WTC11 (cell line): ENCODE results near the gene NRP2. TPM values are rescaled to one million over a fixed set of nuclear protein-coding genes. Genes with fewer than 3 reads are reported as not detected.

Source experiments
- ATAC-seq: fragments of 200-7000 bp; cut with Tn5 transposase; 2 replicates; pipeline ENCODE4 v1.10.0; 2021; ENCODE audit warnings: mild to moderate bottlenecking, moderate library complexity
- CTCF ChIA-PET: fragments of 300-600 bp; sonication (Branson Sonifier 250); formaldehyde crosslinking; loops from one replicate; lab custom pipeline; 2021; ENCODE audit warnings: antibody characterized with exemption; lab: Charles Lee
- POLR2A ChIA-PET: fragments of 350-600 bp; sonication (Branson Sonifier 250); formaldehyde crosslinking; loops from one replicate; lab custom pipeline; 2021; ENCODE audit warnings: antibody characterized with exemption; lab: Charles Lee
- DNase-seq: peaks from one replicate; pipeline ENCODE4 v3.0.0; 2021; ENCODE audit warnings: low spot score
- H3K27ac Mint-ChIP-seq: 2 replicates; pipeline ENCODE4 v1.8.0; 2021; ENCODE audit warnings: mixed read lengths
- H3K27me3 Mint-ChIP-seq: 2 replicates; pipeline ENCODE4 v1.8.0; 2021; ENCODE audit warnings: low read depth, mild to moderate bottlenecking, moderate library complexity, mixed read lengths
- H3K36me3 Mint-ChIP-seq: 2 replicates; pipeline ENCODE4 v1.8.0; 2021; ENCODE audit warnings: mixed read lengths
- H3K4me1 Mint-ChIP-seq: 2 replicates; pipeline ENCODE4 v1.8.0; 2022; ENCODE audit warnings: mixed read lengths
- H3K4me3 Mint-ChIP-seq: 2 replicates; pipeline ENCODE4 v1.8.0; 2021; ENCODE audit warnings: mild to moderate bottlenecking, moderate library complexity, mixed read lengths
- H3K9me3 Mint-ChIP-seq: 2 replicates; pipeline ENCODE4 v1.8.0; 2021; ENCODE audit warnings: mixed read lengths
- AFF4 ChIP-seq: sonication (generic); formaldehyde crosslinking; IDR thresholded peaks from 2 replicates; pipeline ENCODE4 v1.8.1; 2023; ENCODE audit warnings: mild to moderate bottlenecking, missing genetic modification reagents, borderline replicate concordance
- E2F1 ChIP-seq: sonication (generic); formaldehyde crosslinking; IDR thresholded peaks from 2 replicates; pipeline ENCODE4 v1.8.0; 2022; ENCODE audit warnings: mild to moderate bottlenecking, missing genetic modification reagents
- FOXP4 ChIP-seq: sonication (generic); formaldehyde crosslinking; IDR thresholded peaks from 2 replicates; pipeline ENCODE4 v1.8.0; 2022; ENCODE audit warnings: mild to moderate bottlenecking, missing genetic modification reagents
- GTF2I ChIP-seq: fragments of 250-450 bp; sonication (Bioruptor Pico); conservative IDR thresholded peaks from 2 replicates; pipeline ENCODE4 v1.4.0; 2021; ENCODE audit warnings: mild to moderate bottlenecking
- HMGA2 ChIP-seq: fragments of 250-450 bp; sonication (Bioruptor Pico); IDR thresholded peaks from 2 replicates; pipeline ENCODE4 v1.4.0; 2021; ENCODE audit warnings: mild to moderate bottlenecking, moderate library complexity
- IRF2 ChIP-seq: sonication (generic); formaldehyde crosslinking; IDR thresholded peaks from 2 replicates; pipeline ENCODE4 v1.8.0; 2022; ENCODE audit warnings: low read depth, missing genetic modification reagents, borderline replicate concordance
- NFE2L1 ChIP-seq: sonication (generic); formaldehyde crosslinking; IDR thresholded peaks from 2 replicates; pipeline ENCODE4 v1.8.1; 2023; ENCODE audit warnings: missing genetic modification reagents
- OVOL2 ChIP-seq: fragments of 250-450 bp; sonication (Bioruptor Pico); IDR thresholded peaks from 2 replicates; pipeline ENCODE4 v1.9.0; 2021; ENCODE audit warnings: mild to moderate bottlenecking, borderline replicate concordance
- PRRX2 ChIP-seq: fragments of 250-450 bp; sonication (Bioruptor Pico); IDR thresholded peaks from 2 replicates; pipeline ENCODE4 v1.8.0; 2021; ENCODE audit warnings: mild to moderate bottlenecking
- RELA ChIP-seq: sonication (generic); formaldehyde crosslinking; IDR thresholded peaks from 2 replicates; pipeline ENCODE4 v1.8.1; 2022; ENCODE audit warnings: missing genetic modification reagents, mild to moderate bottlenecking, borderline replicate concordance
- SMAD4 ChIP-seq: sonication (generic); formaldehyde crosslinking; IDR thresholded peaks from 2 replicates; pipeline ENCODE4 v1.8.0; 2022; ENCODE audit warnings: mild to moderate bottlenecking, missing genetic modification reagents
- ZMAT4 ChIP-seq: fragments of 250-450 bp; sonication (Bioruptor Pico); IDR thresholded peaks from 2 replicates; pipeline ENCODE4 v1.9.0; 2021; ENCODE audit warnings: mild to moderate bottlenecking
- ZNF232 ChIP-seq: sonication (generic); formaldehyde crosslinking; IDR thresholded peaks from 2 replicates; pipeline ENCODE4 v1.8.0; 2022; ENCODE audit warnings: mild to moderate bottlenecking, missing genetic modification reagents
- ZNF423 ChIP-seq: fragments of 250-450 bp; sonication (Bioruptor Pico); IDR thresholded peaks from 2 replicates; pipeline ENCODE4 v2.1.2; 2022; ENCODE audit warnings: mild to moderate bottlenecking, moderate library complexity
- ZNF671 ChIP-seq: fragments of 250-450 bp; sonication (Bioruptor Pico); IDR thresholded peaks from 2 replicates; pipeline ENCODE4 v1.8.0; 2021; ENCODE audit warnings: mild to moderate bottlenecking
- total RNA-seq: library from RNA; stranded (reverse); gene quantifications from 3 replicates; pipeline ENCODE4 v1.2.3, GENCODE V29; 2021

NRP2 gene
- total RNA-seq, 1 experiment from 2014 or later: 41.0 TPM

- TF ChIP-seq FOXP4 (CRISPR knock-in tag) (no peak), GTF2I (CRISPR knock-in tag) (no peak), AFF4 (CRISPR knock-in tag) (0 out of 2 replicates have a peak, but pooled peaks have one; percentile 67), PRRX2 (CRISPR knock-in tag) (0 out of 2 replicates have a peak, but pooled peaks have one; percentile 14), ZNF671 (CRISPR knock-in tag) (no peak), ZNF232 (CRISPR knock-in tag) (no peak)
- H3K27ac Mint-ChIP-seq: peak overlapping the region; percentile 83
- ChIA-PET CTCF (interaction anchor here (0.6 to 1.1 kb wide), 3 partner anchors 10 to 481 kb away, joined by 3 to 5 read pairs (median 4); no protein-coding TSS in a partner anchor), POLR2A (no interaction called here)
- peak; percentile 15 for DNase-seq
- peaks cover 8% of the 10 kb centered on the region for H3K9me3 Mint-ChIP-seq
- ATAC-seq: peak; percentile 95
- no peak overlapping the region for H3K4me3 Mint-ChIP-seq
- H3K4me1 Mint-ChIP-seq: peaks cover 38% of the 10 kb centered on the region
- peaks cover 3% of the 10 kb centered on the region for H3K27me3 Mint-ChIP-seq
- H3K36me3 Mint-ChIP-seq: no peaks in the 10 kb centered on the region
These were observed 31.9 kb upstream of the NRP2 start for GRCh38 chr2:205650450-205650849.

GRCh38 chr2:205650931-205651330, 31.4 kb upstream of the NRP2 start:
- CTCF ChIA-PET: interaction anchor here (1.0 to 1.1 kb wide), 2 partner anchors 8 to 25 kb away, joined by 5 to 7 read pairs; no protein-coding TSS in a partner anchor
- no peak for ATAC-seq
- no peaks in the 10 kb centered on the region for H3K36me3 Mint-ChIP-seq
- H3K9me3 Mint-ChIP-seq: peaks cover 8% of the 10 kb centered on the region
- POLR2A ChIA-PET: no interaction called here
- peaks cover 37% of the 10 kb centered on the region for H3K4me1 Mint-ChIP-seq
- no peak for TF ChIP-seq IRF2 (CRISPR knock-in tag)
- TF ChIP-seq OVOL2 (CRISPR knock-in tag): no peak
- TF ChIP-seq, all 79 proteins: peak for 0
- DNase-seq: no peak
- Mint-ChIP-seq H3K4me3 (no peak overlapping the region), H3K27me3 (peaks cover 3% of the 10 kb centered on the region), H3K27ac (no peak overlapping the region)

GRCh38 chr2:205651719-205652118, 30.6 kb upstream of the NRP2 start:
- POLR2A ChIA-PET: interaction anchor here (0.6 kb wide), 1 partner anchor 32 kb away, joined by 11 read pairs; no protein-coding TSS in a partner anchor
- no peak overlapping the region for H3K27ac Mint-ChIP-seq

More at GRCh38 chr2:205651719-205652118, 30.6 kb upstream of the NRP2 start:
- CTCF ChIA-PET: interaction anchor here (1.0 to 1.2 kb wide), 2 partner anchors 9 to 24 kb away, joined by 4 to 7 read pairs; no protein-coding TSS in a partner anchor
- Mint-ChIP-seq H3K4me3 (no peak overlapping the region), H3K9me3 (peaks cover 8% of the 10 kb centered on the region), H3K27me3 (peaks cover 3% of the 10 kb centered on the region), H3K36me3 (no peaks in the 10 kb centered on the region), H3K4me1 (peaks cover 31% of the 10 kb centered on the region)
- TF ChIP-seq RELA (CRISPR knock-in tag) (no peak), NFE2L1 (CRISPR knock-in tag) (no peak), SMAD4 (CRISPR knock-in tag) (no peak), HMGA2 (no peak), E2F1 (CRISPR knock-in tag) (no peak), ZMAT4 (CRISPR knock-in tag) (no peak), ZNF423 (CRISPR knock-in tag) (no peak)
- ATAC-seq (no peak), DNase-seq (no peak)
